B cell (primary cell): Measurements from ENCODE around the gene MMP8. TPM values are rescaled to one million over a fixed set of nuclear protein-coding genes. Genes with fewer than 3 reads are reported as not detected.

ENCODE experiments used
- ATAC-seq: fragments of 200-7000 bp; cut with Tn5 transposase; one replicate; pipeline ENCODE4 v1.10.0; 2021; ENCODE audit warnings: low read depth, mild to moderate bottlenecking, moderate number of reproducible peaks, moderate library complexity
- CTCF ChIA-PET: fragments of 350-600 bp; sonication (Branson Sonifier 250); formaldehyde crosslinking; loops from one replicate; lab custom pipeline; 2021; ENCODE audit warnings: antibody characterized with exemption, inconsistent platforms; lab: Charles Lee
- POLR2A ChIA-PET: fragments of 350-600 bp; sonication (Branson Sonifier 250); formaldehyde crosslinking; loops from one replicate; lab custom pipeline; 2021; ENCODE audit warnings: antibody characterized with exemption; lab: Charles Lee
- DNase-seq: peaks from one replicate; pipeline ENCODE4 v3.0.0; 2013
- H2AFZ ChIP-seq: 2 replicates; pipeline ENCODE4 v1.6.1; 2012; ENCODE audit warnings: mild to moderate bottlenecking, low read depth, low read length; ENCODE audit not compliant: insufficient read depth, poor library complexity, severe bottlenecking
- H3K27ac ChIP-seq, 2 donors: 1 replicate in 1 of 2; 2 replicates in 1 of 2; pipeline ENCODE4 v1.5.1; 2012 to 2013; ENCODE audit warnings: low read length in 2 of 2, mild to moderate bottlenecking in 2 of 2, moderate library complexity in 1 of 2
- H3K27me3 ChIP-seq, 4 experiments: fragments of 200-600 bp in 1 of 4; sonication (generic) in 1 of 4; replicated peaks in 1 of 4; 1 replicate in 2 of 4; 2 replicates in 2 of 4; pipeline versions ENCODE4 v1.6.1 to v1.7.0; 2013 to 2016; ENCODE audit warnings: low read length in 3 of 4, mild to moderate bottlenecking in 2 of 4, mixed read lengths in 1 of 4, moderate library complexity in 1 of 4; ENCODE audit not compliant: insufficient read depth in 4 of 4, control insufficient read depth in 3 of 4; ENCODE audit errors: control extremely low read depth in 1 of 4
- H3K36me3 ChIP-seq, 2 experiments: replicated peaks in 1 of 2; 1 replicate in 1 of 2; 2 replicates in 1 of 2; pipeline versions ENCODE4 v1.6.1 to v1.7.1; 2013; ENCODE audit warnings: low read length in 1 of 2; ENCODE audit not compliant: insufficient read depth in 2 of 2, control insufficient read depth in 1 of 2; ENCODE audit errors: control extremely low read depth in 1 of 2, extremely low read depth in 1 of 2
- H3K4me1 ChIP-seq, 2 donors: fragments of 200-600 bp in 1 of 2; sonication (generic) in 1 of 2; 1 replicate in 1 of 2; 2 replicates in 1 of 2; pipeline versions ENCODE4 v1.5.1 to v1.6.1; 2013 to 2017; ENCODE audit warnings: low read length in 2 of 2; ENCODE audit not compliant: control insufficient read depth in 2 of 2, insufficient read depth in 2 of 2
- H3K4me2 ChIP-seq: replicated peaks from 2 replicates; pipeline ENCODE3; 2012; ENCODE audit warnings: mild to moderate bottlenecking, low read depth, low read length; ENCODE audit not compliant: poor library complexity, severe bottlenecking
- H3K4me3 ChIP-seq, 5 experiments: fragments of 200-600 bp in 1 of 5; sonication (generic) in 1 of 5; 1 replicate in 3 of 5; 2 replicates in 2 of 5; pipeline versions ENCODE4 v1.5.1 to v1.7.0; 2011 to 2016; ENCODE audit warnings: low read length in 4 of 5, mild to moderate bottlenecking in 4 of 5, low read depth in 2 of 5, control low read depth in 1 of 5, moderate library complexity in 1 of 5; ENCODE audit not compliant: insufficient read depth in 1 of 5; ENCODE audit errors: control extremely low read depth in 1 of 5, extremely low read depth in 1 of 5
- H3K79me2 ChIP-seq: fragments of 200-600 bp; sonication (generic); one replicate; pipeline ENCODE4 v1.6.0; 2016; ENCODE audit warnings: low read length; ENCODE audit not compliant: control insufficient read depth, insufficient read depth
- H3K9ac ChIP-seq: fragments of 200-600 bp; sonication (generic); 2 replicates; pipeline ENCODE4 v1.6.1; 2017; ENCODE audit warnings: mild to moderate bottlenecking, low read length, moderate library complexity
- H3K9me3 ChIP-seq, 3 donors: one replicate each; pipeline versions ENCODE4 v1.6.1 to v1.7.1; 2013; ENCODE audit warnings: low read length in 2 of 3; ENCODE audit not compliant: control insufficient read depth in 2 of 3, insufficient read depth in 1 of 3; ENCODE audit errors: control extremely low read depth in 1 of 3
- H4K20me1 ChIP-seq: 2 replicates; pipeline ENCODE4 v1.6.0; 2012; ENCODE audit warnings: mild to moderate bottlenecking, low read length; ENCODE audit not compliant: insufficient read depth, control insufficient read depth, poor library complexity, severe bottlenecking
- H3K27ac Mint-ChIP-seq: one replicate; pipeline ENCODE4 v1.8.0; 2021; ENCODE audit warnings: mixed read lengths
- H3K27me3 Mint-ChIP-seq: one replicate; pipeline ENCODE4 v1.8.0; 2021; ENCODE audit warnings: mixed read lengths
- H3K4me1 Mint-ChIP-seq: one replicate; pipeline ENCODE4 v1.8.0; 2021; ENCODE audit warnings: mixed read lengths
- H3K4me3 Mint-ChIP-seq: one replicate; pipeline ENCODE4 v1.8.0; 2021; ENCODE audit warnings: mixed read lengths
- H3K9me3 Mint-ChIP-seq: one replicate; pipeline ENCODE4 v1.8.0; 2022; ENCODE audit warnings: mixed read lengths; ENCODE audit not compliant: insufficient read depth
- CTCF ChIP-seq: fragments of 200-600 bp; IDR thresholded peaks from one replicate; pipeline ENCODE4 v1.8.0; 2022; ENCODE audit warnings: antibody characterized with exemption, mild to moderate bottlenecking
- EZH2 ChIP-seq: IDR thresholded peaks from 2 replicates; pipeline ENCODE4 v1.6.1; 2012; ENCODE audit warnings: borderline replicate concordance, low read depth, mild to moderate bottlenecking, moderate library complexity, low read length; ENCODE audit not compliant: insufficient read depth, poor library complexity, severe bottlenecking
- WGBS: methylation state at CpG from one replicate; pipeline ENCODE4 v1.1.5; 2013; ENCODE audit warnings: missing lambda C conversion rate; ENCODE audit not compliant: insufficient coverage; 5-methylcytosine and 5-hydroxymethylcytosine counted together
- intact Hi-C: fragments of 100-400 bp; cut with micrococcal nuclease; formaldehyde crosslinking; loops from one replicate; pipeline ENCODE4 v1.10.0; 2022
- polyA plus RNA-seq: library from polyadenylated mRNA; depleted of rRNA; stranded (reverse); fragments of >200 nt; gene quantifications from 2 replicates; pipeline ENCODE4 v1.2.3, GENCODE V29; 2012
- total RNA-seq, 2 donors: library from RNA; stranded (reverse); fragments of 120-200 nt in 1 of 2; gene quantifications; 1 replicate in 1 of 2; 2 replicates in 1 of 2; pipeline versions ENCODE4 v1.2.3 to v1.2.4, GENCODE V29; 2013 to 2022

MMP8 gene
- total and polyA plus RNA-seq, 2 donors (not counting 1 experiment from before 2014, with no cell fraction given) = not detected

- DNase-seq (no peak), ATAC-seq (no peak)
- Histone ChIP-seq H3K36me3 (no peaks in the 10 kb centered on the region), H3K4me1 (no peaks in the 10 kb centered on the region), H3K9me3 (no peaks in the 10 kb centered on the region), H3K9ac (no peak overlapping the region), H3K27ac (no peak overlapping the region), H4K20me1 (no peaks in the 10 kb centered on the region), H3K4me2 (no peak overlapping the region), H3K79me2 (no peaks in the 10 kb centered on the region), H2AFZ (no peak overlapping the region), H3K4me3 (no peak overlapping the region), H3K27me3 (no peaks in the 10 kb centered on the region)
- ChIA-PET POLR2A (no interaction called here), CTCF (no interaction called here)
- Mint-ChIP-seq H3K4me3 (no peak overlapping the region), H3K27ac (no peak overlapping the region), H3K9me3 (no peaks in the 10 kb centered on the region), H3K27me3 (peaks cover 19% of the 10 kb centered on the region), H3K4me1 (no peaks in the 10 kb centered on the region)
- intact Hi-C loops = no loop called here
- no peak for TF ChIP-seq CTCF
- no peak for TF ChIP-seq EZH2
- WGBS = no CpG with 5 or more reads among the region's 4 CpGs
These were observed 35.7 kb upstream of the MMP8 start for GRCh38 chr11:102760344-102761035.

GRCh38 chr11:102757823-102758549 is 33.2 kb upstream of the MMP8 start:
- H3K4me1 ChIP-seq = no peaks in the 10 kb centered on the region
- no peak for DNase-seq
- whole genome bisulfite sequencing = 0% methylated on average over 1 of the region's 2 CpGs
- H3K79me2 ChIP-seq = no peaks in the 10 kb centered on the region
- Mint-ChIP-seq H3K4me1 (no peaks in the 10 kb centered on the region), H3K9me3 (no peaks in the 10 kb centered on the region), H3K4me3 (no peak overlapping the region), H3K27ac (no peak overlapping the region), H3K27me3 (peaks cover 33% of the 10 kb centered on the region)
- no peaks in the 10 kb centered on the region for H4K20me1 ChIP-seq
- intact Hi-C loops = no loop called here
- ChIA-PET CTCF (no interaction called here), POLR2A (no interaction called here)
- TF ChIP-seq EZH2 (no peak), CTCF (no peak)
- no peaks in the 10 kb centered on the region for H3K36me3 ChIP-seq
- no peak for ATAC-seq
- no peak overlapping the region for H3K27ac ChIP-seq
- H3K9ac ChIP-seq = no peak overlapping the region
- no peak overlapping the region for H3K4me2 ChIP-seq
- peaks cover 0 to 4% (median 0%) of the 10 kb centered on the region in 4 experiments for H3K27me3 ChIP-seq
- no peak overlapping the region for H3K4me3 ChIP-seq
- H3K9me3 ChIP-seq = no peaks in the 10 kb centered on the region
- H2AFZ ChIP-seq = no peak overlapping the region
